K562 (cell line): ENCODE measurements around the gene MAP3K4. TPM values are rescaled to one million over a fixed set of nuclear protein-coding genes. Genes with fewer than 3 reads are reported as not detected.

Experiments used
- ATAC-seq: fragments of 200-7000 bp; cut with Tn5 transposase; 3 replicates; pipeline ENCODE4 v1.9.1; 2020; ENCODE audit warnings: moderate library complexity
- Bru-seq: library from RNA; stranded (reverse); fragments of 400-500 nt; gene quantifications from one replicate; lab custom pipeline; 2021; lab: Mats Ljungman, UMichigan
- BruChase-seq, 2 experiments: library from RNA; stranded (reverse); fragments of 400-500 nt; gene quantifications; one replicate each; lab custom pipeline; 2021; lab: Mats Ljungman, UMichigan
- BruUV-seq: library from RNA; stranded (reverse); fragments of 400-500 nt; replicated peaks from 2 replicates; lab custom pipeline; 2021; lab: Mats Ljungman, UMichigan
- CTCF ChIA-PET: fragments of 300-600 bp; formaldehyde crosslinking; extraction: SDS; loops from one replicate; lab custom pipeline; 2021; ENCODE audit warnings: low intra/inter-chr PET ratio; lab: Yijun Ruan, JAX
- POLR2A ChIA-PET: fragments of 300-600, 350-650 bp; sonication (Branson Sonifier 250); formaldehyde crosslinking; extraction: SDS; loops from one replicate; lab custom pipeline; 2021; ENCODE audit warnings: antibody characterized with exemption, inconsistent platforms; lab: Yijun Ruan, JAX
- DNase-seq, 4 experiments: peaks; one replicate each; pipeline versions ENCODE4 v3.0.0 to v3.0.0-alpha.2; 2011 to 2018; ENCODE audit warnings: low spot score in 3 of 4, mixed read lengths in 3 of 4; ENCODE audit errors: extremely low read depth in 1 of 4
- FAIRE-seq: peaks from 2 replicates; lab custom pipeline; 2011; peaks lifted over from hg19 to GRCh38; lab: Jason Lieb, UNC
- H2AFZ ChIP-seq: 2 replicates; pipeline ENCODE4 v1.6.0; 2011; ENCODE audit warnings: low read depth, low read length, control low read depth, inconsistent platforms
- H3K27ac ChIP-seq: fragments of 200-600 bp; 3 replicates; pipeline ENCODE4 v1.8.0; 2011; ENCODE audit warnings: low read depth, mild to moderate bottlenecking, control low read depth, inconsistent platforms, low read length, moderate library complexity, mixed read lengths; ENCODE audit errors: extremely low read depth
- H3K27me3 ChIP-seq, 2 experiments: fragments of 300-600 bp in 1 of 2; 2 replicates in 1 of 2; 3 replicates in 1 of 2; pipeline versions ENCODE4 v1.6.0 to v1.8.0; 2011; ENCODE audit warnings: inconsistent platforms in 2 of 2, low read length in 2 of 2, mild to moderate bottlenecking in 1 of 2, mixed read lengths in 1 of 2, moderate library complexity in 1 of 2; ENCODE audit not compliant: control insufficient read depth in 2 of 2, insufficient read depth in 2 of 2
- H3K36me3 ChIP-seq: fragments of 300-600 bp; 3 replicates; pipeline ENCODE4 v1.8.0; 2011; ENCODE audit warnings: mild to moderate bottlenecking, low read length, inconsistent platforms; ENCODE audit not compliant: control insufficient read depth, insufficient read depth
- H3K4me1 ChIP-seq, 2 experiments: fragments of 200-600 bp in 1 of 2; replicated peaks in 1 of 2; 2 replicates in 1 of 2; 3 replicates in 1 of 2; pipeline versions ENCODE4 v1.5.1 to v1.8.0; 2011; ENCODE audit warnings: inconsistent platforms in 2 of 2, low read length in 2 of 2, mild to moderate bottlenecking in 1 of 2, mixed read lengths in 1 of 2, moderate library complexity in 1 of 2; ENCODE audit not compliant: control insufficient read depth in 2 of 2, insufficient read depth in 2 of 2
- H3K4me2 ChIP-seq: 2 replicates; pipeline ENCODE4 v1.6.1; 2011; ENCODE audit warnings: low read length, control low read depth, inconsistent platforms, mixed read lengths; ENCODE audit not compliant: insufficient read depth
- H3K4me3 ChIP-seq: fragments of 200-600 bp; sonication (generic), shearing (Covaris generic); 2 replicates; pipeline ENCODE4 v1.5.1; 2016; ENCODE audit warnings: control low read depth, inconsistent platforms
- H3K79me2 ChIP-seq: fragments of 200-600 bp; 3 replicates; pipeline ENCODE4 v1.8.0; 2011; ENCODE audit warnings: low read length, inconsistent platforms; ENCODE audit not compliant: control insufficient read depth, insufficient read depth
- H3K9ac ChIP-seq, 2 experiments: 2 replicates each; pipeline versions ENCODE4 v1.6.0 to v1.6.1; 2011; ENCODE audit warnings: low read depth in 2 of 2, low read length in 2 of 2, control low read depth in 1 of 2, inconsistent platforms in 1 of 2, mild to moderate bottlenecking in 1 of 2, mixed read lengths in 1 of 2; ENCODE audit not compliant: insufficient read depth in 1 of 2
- H3K9me1 ChIP-seq: one replicate; pipeline ENCODE4 v1.6.0; 2011; ENCODE audit warnings: inconsistent platforms, mild to moderate bottlenecking, low read length, moderate library complexity; ENCODE audit not compliant: control insufficient read depth, insufficient read depth
- H3K9me3 ChIP-seq: replicated peaks from 2 replicates; pipeline ENCODE4 v1.5.1; 2011; ENCODE audit warnings: low read depth, low read length, inconsistent platforms; ENCODE audit not compliant: control insufficient read depth, insufficient read depth
- H4K20me1 ChIP-seq: replicated peaks from 2 replicates; pipeline ENCODE4 v1.6.1; 2011; ENCODE audit warnings: low read length, inconsistent platforms, mixed read lengths; ENCODE audit not compliant: control insufficient read depth, insufficient read depth
- CBX1 ChIP-seq: sonication (generic); IDR thresholded peaks from 2 replicates; pipeline ENCODE4 v1.6.1; 2016; ENCODE audit warnings: antibody characterized with exemption, low read depth, mild to moderate bottlenecking
- COPS2 ChIP-seq: fragments of 450-650 bp; conservative IDR thresholded peaks from 2 replicates; pipeline ENCODE4 v1.6.1; 2016; ENCODE audit warnings: mild to moderate bottlenecking, moderate library complexity
- DPF2 ChIP-seq: fragments of 450-650 bp; IDR thresholded peaks from 2 replicates; pipeline ENCODE4 v1.6.1; 2016
- FUS ChIP-seq: fragments of 200-400 bp; formaldehyde crosslinking; optimal IDR thresholded peaks from 2 replicates; pipeline ENCODE3; 2017; ENCODE audit warnings: low read depth, low read length
- GABPB1 ChIP-seq: sonication (generic); formaldehyde crosslinking; IDR thresholded peaks from 2 replicates; pipeline ENCODE4 v1.8.0; 2022; ENCODE audit warnings: mild to moderate bottlenecking, missing genetic modification reagents
- GATAD2B ChIP-seq: fragments of 450-650 bp; IDR thresholded peaks from 2 replicates; pipeline ENCODE4 v1.6.1; 2017; ENCODE audit warnings: mild to moderate bottlenecking, borderline replicate concordance
- HCFC1 ChIP-seq: IDR thresholded peaks from 2 replicates; pipeline ENCODE4 v1.6.1; 2012; ENCODE audit warnings: low read depth, low read length, improper control_type of control experiment
- HNRNPLL ChIP-seq: fragments of 200-400 bp; formaldehyde crosslinking; IDR thresholded peaks from 2 replicates; pipeline ENCODE4 v1.6.1; 2017; ENCODE audit warnings: low read length, low read depth, mild to moderate bottlenecking; ENCODE audit not compliant: poor library complexity, severe bottlenecking
- RBFOX2 ChIP-seq: fragments of 200-400 bp; formaldehyde crosslinking; IDR thresholded peaks from 2 replicates; pipeline ENCODE4 v1.6.1; 2017; ENCODE audit warnings: low read depth, mild to moderate bottlenecking, low read length, moderate library complexity
- RBM14 ChIP-seq: fragments of 200-400 bp; formaldehyde crosslinking; IDR thresholded peaks from 2 replicates; pipeline ENCODE4 v1.6.1; 2018; ENCODE audit warnings: low read depth, mild to moderate bottlenecking, low read length, moderate library complexity, borderline replicate concordance; ENCODE audit not compliant: insufficient read depth
- RHOXF2B ChIP-seq: fragments of 250-450 bp; sonication (Bioruptor Pico); conservative IDR thresholded peaks from 2 replicates; pipeline ENCODE4 v1.5.1; 2021
- TRIM24 ChIP-seq, 2 experiments: fragments of 450-650 bp; IDR thresholded peaks; 2 replicates each; pipeline ENCODE4 v1.6.1; 2016
- ZFX ChIP-seq: sonication (generic); formaldehyde crosslinking; IDR thresholded peaks from 2 replicates; pipeline ENCODE4 v1.8.0; 2022; ENCODE audit warnings: mild to moderate bottlenecking, missing genetic modification reagents, moderate library complexity
- ZNF197 ChIP-seq: fragments of 200-800 bp; sonication (Bioruptor generic); IDR thresholded peaks from 2 replicates; pipeline ENCODE4 v1.6.1; 2016; ENCODE audit warnings: low read depth, missing genetic modification characterization, missing compliant biosample characterization
- ZNF431 ChIP-seq: sonication (generic); formaldehyde crosslinking; IDR thresholded peaks from 2 replicates; pipeline ENCODE4 v1.8.0; 2022; ENCODE audit warnings: mild to moderate bottlenecking, missing genetic modification reagents
- WGBS: fragments of 100-300 bp; shearing (Covaris generic); methylation state at CpG from one replicate; pipeline ENCODE4 v1.1.6; 2016; ENCODE audit warnings: low coverage, mixed read lengths; ENCODE audit not compliant: insufficient coverage; ENCODE audit errors: missing lambda C conversion rate; 5-methylcytosine and 5-hydroxymethylcytosine counted together
- in situ Hi-C: fragments of 300-500 bp; cut with MboI; formaldehyde crosslinking; loops from 4 replicates; pipeline ENCODE4 v1.15.0; 2018; ENCODE audit warnings: inconsistent platforms, mixed read lengths
- intact Hi-C: fragments of 100-400 bp; cut with micrococcal nuclease; formaldehyde crosslinking; loops from 2 replicates; pipeline ENCODE4 v1.14.2; 2022
- long read RNA-seq, 3 experiments: library from polyadenylated mRNA in 2 of 3; library from RNA in 1 of 3; unstranded in 2 of 3; stranded (forward) in 1 of 3; transcript quantifications; one replicate each; pipeline ENCODE4 v2.0.0, GENCODE V29; 2019 to 2022
- polyA minus RNA-seq, 3 experiments: library from RNA; depleted of rRNA, polyadenylated mRNA; stranded (reverse); fragments of >200 nt; gene quantifications; 2 replicates each; pipeline ENCODE4 v1.2.3, GENCODE V29; 2011
- polyA plus RNA-seq, 8 experiments: library from polyadenylated mRNA; depleted of rRNA in 4 of 8; stranded (reverse) in 5 of 8; unstranded in 3 of 8; fragments of >200 nt; fragmentation: Nextera tagmentation in 2 of 8; fragmentation: Illumina TruSeq in 1 of 8; extraction: Ambion mirVana in 2 of 8; extraction: Trizol in 1 of 8; gene quantifications; 2 replicates each; pipeline versions ENCODE4 v1.2.1 to v1.2.3, GENCODE V29; 2011 to 2014; ENCODE audit warnings: inconsistent platforms in 1 of 8, missing spikeins in 1 of 8
- total RNA-seq, 7 experiments: library from RNA; depleted of rRNA in 6 of 7; stranded (reverse); fragments of >200 nt in 6 of 7; fragmentation: Illumina TruSeq in 2 of 7; extraction: Trizol in 2 of 7; gene quantifications; 2 replicates each; pipeline versions ENCODE4 v1.2.1 to v1.2.3, GENCODE V29; 2011 to 2021; ENCODE audit warnings: low replicate concordance in 1 of 7
- TF ChIP-seq, protein P1 (sequence below): fragments of 200-800 bp; sonication (Bioruptor generic); IDR thresholded peaks from 2 replicates; pipeline ENCODE4 v1.6.1; 2017; ENCODE audit warnings: missing genetic modification characterization, missing compliant biosample characterization

MAP3K4 gene
- 89.3 and 263 TPM in 2 replicates for total RNA-seq (2011; cell fraction: chromatin; rRNA removed; ENCODE audit: low replicate concordance)
- total RNA-seq (2011; cell fraction: nucleolus; rRNA removed): 37.0 and 55.8 TPM in 2 replicates
- total RNA-seq (2011; cell fraction: nucleoplasm; rRNA removed): 93.4 and 112 TPM in 2 replicates
- total RNA-seq (2014; rRNA removed): 47.3 and 48.9 TPM in 2 replicates
- total RNA-seq (2014; rRNA removed; fragmentation: Illumina TruSeq; extraction: Trizol): 60.0 and 68.2 TPM in 2 replicates
- 60.3 and 62.6 TPM in 2 replicates for total RNA-seq (2015; rRNA removed; fragmentation: Illumina TruSeq; extraction: Trizol)
- 74.2 and 77.2 TPM in 2 replicates for total RNA-seq (2021)
- 39.0 and 45.1 TPM in 2 replicates for polyA plus RNA-seq (2011; rRNA removed)
- 16.5 and 25.0 TPM in 2 replicates for polyA plus RNA-seq (2011; cell fraction: cytosol; rRNA removed)
- 109 and 122 TPM in 2 replicates for polyA plus RNA-seq (2011; cell fraction: nucleus; rRNA removed)
- 24.3 and 31.1 TPM in 2 replicates for polyA plus RNA-seq (2012)
- polyA plus RNA-seq (2014; fragmentation: Illumina TruSeq; extraction: Trizol): 39.4 and 51.8 TPM in 2 replicates
- 10 to 100 TPM; 21.0 to 24.0 TPM for polyA plus RNA-seq (2014; fragmentation: Nextera tagmentation; extraction: Ambion mirVana)
- 40.6 and 44.9 TPM in 2 replicates for polyA plus RNA-seq (2014; rRNA removed)
- 96.3 and 107 TPM in 2 replicates for polyA minus RNA-seq (2011; rRNA and poly(A)+ RNA removed)
- polyA minus RNA-seq (2011; cell fraction: cytosol; rRNA and poly(A)+ RNA removed): 24.5 and 37.7 TPM in 2 replicates
- polyA minus RNA-seq (2011; cell fraction: nucleus; rRNA and poly(A)+ RNA removed): 86.0 and 138 TPM in 2 replicates
- Bru-seq, nascent RNA: percentile 93 among the genes with signal in this experiment
- percentile 95 among the genes with signal in this experiment for BruChase-seq, experiment 1, labeled RNA remaining after a 2-hour chase
- BruChase-seq, experiment 2, labeled RNA remaining after a 6-hour chase: percentile 96 among the genes with signal in this experiment
- long read RNA-seq, experiment 1, full-length matches to known transcripts: 23 of 155 reads
- long read RNA-seq, experiment 1, partial matches to known transcripts: 109 of 155 reads
- long read RNA-seq, experiment 1, other reads (novel, unspliced or antisense): 23 of 155 reads
- long read RNA-seq, experiment 2, full-length matches to known transcripts: 14 of 28 reads
- long read RNA-seq, experiment 2, partial matches to known transcripts: 9 of 28 reads
- long read RNA-seq, experiment 2, other reads (novel, unspliced or antisense): 5 of 28 reads
- long read RNA-seq, experiment 3, partial matches to known transcripts: 8 of 10 reads
- long read RNA-seq, experiment 3, other reads (novel, unspliced or antisense): 1 of 10 reads

- ATAC-seq (peak; percentile 84), DNase-seq (peak; percentile 92 to 94 (median 92)), FAIRE-seq (no peak)
- BruUV-seq: no TSS peak
- POLR2A ChIA-PET: interaction anchor here (0.5 to 2.9 kb wide), 19 partner anchors 9 to 362 kb away, joined by 3 to 26 read pairs (median 4); no protein-coding TSS in a partner anchor
- Histone ChIP-seq H2AFZ (peak within 1 kb of the TSS; percentile 95), H3K4me2 (peak within 1 kb of the TSS; percentile 98), H3K27ac (peak within 1 kb of the TSS; percentile 81), H3K9me1 (no peaks in the 10 kb centered on the region), H3K9me3 (no peaks in the 10 kb centered on the region; the same call in 1 of the 2 replicates), H3K79me2 (peaks cover 58% of the 10 kb centered on the region), H3K36me3 (peaks cover 12% of the 10 kb centered on the region; the same call in 2 of the 3 replicates), H3K27me3 (no peaks in the 10 kb centered on the region), H4K20me1 (0 out of 2 replicates have a peak, but pooled peaks cover 3% of the 10 kb centered on the region), H3K4me3 (peak within 1 kb of the TSS; percentile 86), H3K4me1 (peaks cover 12% of the 10 kb centered on the region in 2 experiments; a peak in 4 of 5 replicates), H3K9ac (peak within 1 kb of the TSS; percentile 74 to 99)
- WGBS: 2% methylated on average over 59 of the region's 97 CpGs
- intact Hi-C loops: loop anchor here (1.0 to 5.0 kb wide), 12 partner anchors 36 to 469 kb away; no protein-coding TSS in a partner anchor
- in situ Hi-C loops: no loop called here
- CTCF ChIA-PET: interaction anchor here (0.6 kb wide), 1 partner anchor 415 kb away, joined by 4 read pairs; no protein-coding TSS in a partner anchor
- TF ChIP-seq GATAD2B (peak; percentile 96), COPS2 (no peak), ZNF431 (CRISPR knock-in tag) (peak; percentile 56; the same call in 1 of the 2 replicates), RHOXF2B (CRISPR knock-in tag) (no peak), CBX1 (peak; percentile 91), ZNF197 (CRISPR knock-in tag) (no peak), TRIM24 (IDR thresholded peaks at IDR 0.05) (no peak), RBFOX2 (peak; percentile 95), HCFC1 (peak; percentile 67; the same call in 1 of the 2 replicates), HNRNPLL (peak; percentile 45), ZFX (CRISPR knock-in tag) (peak; percentile 92), GABPB1 (CRISPR knock-in tag) (peak; percentile 68), DPF2 (peak; percentile 1; the same call in 1 of the 2 replicates), FUS (peak; percentile 92), RBM14 (no peak)
- TF ChIP-seq, protein P1, sequence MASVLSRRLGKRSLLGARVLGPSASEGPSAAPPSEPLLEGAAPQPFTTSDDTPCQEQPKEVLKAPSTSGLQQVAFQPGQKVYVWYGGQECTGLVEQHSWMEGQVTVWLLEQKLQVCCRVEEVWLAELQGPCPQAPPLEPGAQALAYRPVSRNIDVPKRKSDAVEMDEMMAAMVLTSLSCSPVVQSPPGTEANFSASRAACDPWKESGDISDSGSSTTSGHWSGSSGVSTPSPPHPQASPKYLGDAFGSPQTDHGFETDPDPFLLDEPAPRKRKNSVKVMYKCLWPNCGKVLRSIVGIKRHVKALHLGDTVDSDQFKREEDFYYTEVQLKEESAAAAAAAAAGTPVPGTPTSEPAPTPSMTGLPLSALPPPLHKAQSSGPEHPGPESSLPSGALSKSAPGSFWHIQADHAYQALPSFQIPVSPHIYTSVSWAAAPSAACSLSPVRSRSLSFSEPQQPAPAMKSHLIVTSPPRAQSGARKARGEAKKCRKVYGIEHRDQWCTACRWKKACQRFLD: 0 out of 2 replicates have a peak, but pooled peaks have one; percentile 23
Measured at GRCh38 chr6:160991406-160992060, at the start of gene MAP3K4. Gene MAP3K4 (plus strand): TSS chr6:160991769. CDS start chr6:160991932, 163 bp downstream.
